ENCODE data around the gene C2orf49. TPM values are rescaled to one million over a fixed set of nuclear protein-coding genes. Genes with fewer than 3 reads are reported as not detected.
A peak's percentile ranks its signal among the peaks of the same experiment; 100 is the strongest.
"Not testable (repeated sequence)": the region's sequence is repeated elsewhere in the genome, so short reads cannot be mapped to it uniquely, and the experiment has no call there.

Gene C2orf49
- total and polyA plus RNA-seq, 2 experiments from 2014 or later: 19.2 to 37.9 TPM

DNA sequence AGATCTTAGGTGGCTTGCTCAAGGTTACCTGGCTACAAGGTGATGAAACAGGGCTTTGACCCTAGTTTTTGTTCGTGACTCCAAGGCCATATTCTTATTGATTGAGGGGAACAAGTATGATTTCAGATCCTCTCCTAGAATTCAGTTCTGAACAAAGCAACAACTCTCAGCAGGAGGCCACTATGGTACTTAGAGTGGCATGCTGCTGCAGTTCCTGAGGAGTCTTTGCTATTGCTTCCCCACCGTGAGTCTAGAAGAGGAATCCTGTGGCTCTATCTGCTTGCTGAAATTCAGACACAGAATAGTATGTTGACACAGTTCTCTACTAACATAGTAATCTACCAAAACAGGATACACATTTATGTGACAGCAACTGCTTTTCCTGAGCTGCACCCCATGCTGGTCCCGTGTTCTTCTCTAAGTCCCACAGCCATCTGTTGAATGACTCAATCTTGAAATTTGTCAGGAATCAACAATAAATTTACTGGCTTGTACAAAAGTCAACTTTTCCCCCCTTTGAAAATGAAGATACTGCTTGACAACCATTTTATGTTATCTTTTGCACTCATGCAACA, 11.9 kb upstream of the C2orf49 start:
- no peaks in the 10 kb centered on the region for H3K27me3 ChIP-seq
- no peaks in the 10 kb centered on the region for H3K36me3 ChIP-seq
- TF ChIP-seq, protein P1, sequence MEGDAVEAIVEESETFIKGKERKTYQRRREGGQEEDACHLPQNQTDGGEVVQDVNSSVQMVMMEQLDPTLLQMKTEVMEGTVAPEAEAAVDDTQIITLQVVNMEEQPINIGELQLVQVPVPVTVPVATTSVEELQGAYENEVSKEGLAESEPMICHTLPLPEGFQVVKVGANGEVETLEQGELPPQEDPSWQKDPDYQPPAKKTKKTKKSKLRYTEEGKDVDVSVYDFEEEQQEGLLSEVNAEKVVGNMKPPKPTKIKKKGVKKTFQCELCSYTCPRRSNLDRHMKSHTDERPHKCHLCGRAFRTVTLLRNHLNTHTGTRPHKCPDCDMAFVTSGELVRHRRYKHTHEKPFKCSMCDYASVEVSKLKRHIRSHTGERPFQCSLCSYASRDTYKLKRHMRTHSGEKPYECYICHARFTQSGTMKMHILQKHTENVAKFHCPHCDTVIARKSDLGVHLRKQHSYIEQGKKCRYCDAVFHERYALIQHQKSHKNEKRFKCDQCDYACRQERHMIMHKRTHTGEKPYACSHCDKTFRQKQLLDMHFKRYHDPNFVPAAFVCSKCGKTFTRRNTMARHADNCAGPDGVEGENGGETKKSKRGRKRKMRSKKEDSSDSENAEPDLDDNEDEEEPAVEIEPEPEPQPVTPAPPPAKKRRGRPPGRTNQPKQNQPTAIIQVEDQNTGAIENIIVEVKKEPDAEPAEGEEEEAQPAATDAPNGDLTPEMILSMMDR (IDR thresholded peaks at IDR 0.05; ENCODE audit: low read depth, low read length): no peak
- no peaks in the 10 kb centered on the region for H3K9me3 ChIP-seq (ENCODE audit: low read depth)
- DNase-seq (ENCODE audit: low read depth in 1 of 2, low spot score in 1 of 2): peak in 1 of 2 donors; percentile 48
- no peaks in the 10 kb centered on the region for H3K4me1 ChIP-seq (ENCODE audit: low read depth)
- no peak overlapping the region for H3K4me3 ChIP-seq
- no peak overlapping the region for H3K27ac ChIP-seq

DNA sequence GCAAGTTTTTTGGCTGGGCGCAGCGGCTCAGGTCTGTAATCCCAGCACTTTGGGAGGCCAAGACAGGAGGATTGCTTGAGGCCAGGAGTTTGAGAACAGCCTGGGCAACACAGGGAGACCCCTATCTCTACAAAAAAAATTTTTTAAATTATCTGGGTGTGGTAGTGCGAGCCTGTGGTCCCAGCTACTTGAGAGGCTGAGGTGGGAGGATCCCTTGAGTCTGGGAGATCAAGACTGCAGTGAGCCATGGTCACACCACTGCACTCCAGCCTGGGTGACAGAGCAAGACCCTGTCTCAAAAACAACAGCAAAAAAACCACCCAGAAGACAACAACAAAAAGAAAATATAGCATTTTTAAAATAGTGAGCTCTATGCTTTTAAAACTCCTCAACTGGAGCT, 10.1 kb upstream of the C2orf49 start:
- H3K9me3 ChIP-seq (ENCODE audit: low read depth); DNase-seq (ENCODE audit: low read depth in 1 of 2, low spot score in 1 of 2); H3K27ac ChIP-seq; H3K4me1 ChIP-seq (ENCODE audit: low read depth); H3K27me3 ChIP-seq; H3K4me3 ChIP-seq; H3K36me3 ChIP-seq: not testable (repeated sequence)

DNA sequence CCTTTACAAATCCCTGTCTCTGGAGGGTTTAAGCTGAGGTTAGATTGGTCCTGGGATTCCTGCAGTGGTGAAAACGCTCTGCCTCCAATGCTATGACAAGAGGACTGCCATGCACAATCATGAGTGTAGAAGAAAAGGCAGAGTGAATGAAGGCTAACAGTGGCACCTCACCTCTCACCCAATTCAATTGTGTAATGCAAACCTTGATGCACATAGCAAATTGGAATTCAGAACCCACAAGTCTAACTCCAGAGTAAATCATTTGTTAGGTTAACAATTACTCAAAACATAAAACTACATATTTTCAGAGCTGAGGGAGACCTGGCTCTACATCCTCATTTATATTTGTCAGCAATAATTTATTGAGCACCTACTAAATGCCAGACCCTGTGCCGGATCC, 9.7 kb upstream of the C2orf49 start:
- Histone ChIP-seq H3K27ac (no peak overlapping the region), H3K9me3 (ENCODE audit: low read depth) (no peaks in the 10 kb centered on the region), H3K4me3 (no peak overlapping the region), H3K36me3 (no peaks in the 10 kb centered on the region), H3K4me1 (ENCODE audit: low read depth) (no peaks in the 10 kb centered on the region), H3K27me3 (no peaks in the 10 kb centered on the region)
- DNase-seq (ENCODE audit: low read depth in 1 of 2, low spot score in 1 of 2): no peak
- TF ChIP-seq, protein P1 (IDR thresholded peaks at IDR 0.05; ENCODE audit: low read depth, low read length): no peak

DNA sequence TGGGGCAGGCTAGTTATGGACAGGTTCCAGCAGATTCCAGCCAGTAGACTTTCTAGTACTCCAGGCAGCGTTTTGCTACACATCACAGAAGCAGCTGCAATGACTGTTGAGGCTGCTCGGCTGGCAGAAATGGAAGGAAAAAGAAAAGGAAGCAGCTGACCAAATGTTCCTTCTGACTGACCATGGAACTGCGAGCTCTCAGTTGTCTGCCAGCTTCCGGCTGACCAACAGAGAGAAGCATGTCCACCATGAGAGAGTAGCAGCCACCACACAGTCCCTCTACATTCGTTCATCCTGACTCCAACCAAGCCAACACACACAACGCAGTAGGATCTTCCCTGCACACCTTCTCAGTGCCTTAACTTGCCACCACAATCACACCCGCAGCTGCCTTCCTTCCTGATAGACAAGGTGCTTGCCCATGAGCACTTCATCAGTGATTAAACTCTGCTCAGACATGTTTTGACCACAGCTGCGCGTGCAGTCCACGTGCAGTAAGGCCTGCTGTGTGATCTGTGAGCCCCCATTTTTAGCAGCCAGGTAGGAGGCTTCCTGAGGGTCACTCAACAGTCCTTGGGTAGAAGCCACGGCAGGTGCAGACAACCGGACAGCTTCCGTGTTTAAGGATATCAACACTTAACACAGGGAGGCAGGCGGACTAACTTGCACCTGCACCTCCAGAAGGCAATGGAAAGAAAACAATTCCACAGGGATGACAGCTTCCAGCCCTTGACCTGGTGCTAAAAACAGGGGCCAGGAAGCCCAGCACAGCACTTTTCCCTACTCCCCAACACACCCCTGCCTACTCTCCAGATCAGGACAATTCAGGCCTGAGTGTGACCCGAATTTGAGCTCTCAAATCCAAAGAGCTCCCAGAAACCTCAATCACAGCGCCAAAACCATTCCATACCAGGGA, 8.8 kb upstream of the C2orf49 start:
- Histone ChIP-seq H3K27ac (peak overlapping the region; percentile 63), H3K9me3 (ENCODE audit: low read depth) (no peaks in the 10 kb centered on the region), H3K27me3 (no peaks in the 10 kb centered on the region), H3K4me1 (ENCODE audit: low read depth) (no peaks in the 10 kb centered on the region), H3K4me3 (peak overlapping the region; percentile 56), H3K36me3 (no peaks in the 10 kb centered on the region)
- peak in 1 of 2 donors; percentile 56 for DNase-seq (ENCODE audit: low read depth in 1 of 2, low spot score in 1 of 2)
- TF ChIP-seq, protein P1 (IDR thresholded peaks at IDR 0.05; ENCODE audit: low read depth, low read length): no peak

DNA sequence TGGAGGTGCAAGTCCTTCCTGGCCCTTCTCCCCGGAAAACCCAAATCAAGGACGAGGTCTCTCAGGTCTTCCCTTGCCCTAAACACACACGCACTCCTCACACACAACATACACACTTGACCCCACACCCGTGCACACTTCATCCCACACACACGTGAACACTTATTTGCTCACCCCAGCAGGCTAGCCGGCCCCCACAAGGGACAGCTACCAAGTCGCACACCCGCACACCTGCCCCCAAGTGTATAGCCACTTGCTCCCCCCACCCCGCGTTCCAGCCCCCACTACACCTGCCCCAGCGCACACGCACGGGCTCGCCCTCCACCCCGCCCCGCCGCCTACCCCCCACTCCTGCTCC, 8.2 kb upstream of the C2orf49 start:
- TF ChIP-seq, protein P1 (IDR thresholded peaks at IDR 0.05; ENCODE audit: low read depth, low read length): no peak
- peak overlapping the region; percentile 56 for H3K4me3 ChIP-seq
- no peaks in the 10 kb centered on the region for H3K9me3 ChIP-seq (ENCODE audit: low read depth)
- peak overlapping the region; percentile 63 for H3K27ac ChIP-seq
- no peaks in the 10 kb centered on the region for H3K27me3 ChIP-seq
- no peaks in the 10 kb centered on the region for H3K4me1 ChIP-seq (ENCODE audit: low read depth)
- H3K36me3 ChIP-seq: no peaks in the 10 kb centered on the region
- no peak for DNase-seq (ENCODE audit: low read depth in 1 of 2, low spot score in 1 of 2)

All from cardiac muscle cell (in vitro differentiated cells and primary cell).